Uterus (tissue), 2 donors: Measurements from ENCODE around the gene GMDS.

Source experiments
- CTCF ChIP-seq, 4 experiments: fragments of 200-600 bp in 2 of 4; fragments of 450-650 bp in 2 of 4; sonication (generic) in 2 of 4; IDR thresholded peaks; one replicate each; pipeline ENCODE4 v1.5.1; 2016 to 2019; ENCODE audit warnings: antibody characterized with exemption in 4 of 4, mild to moderate bottlenecking in 2 of 4, moderate library complexity in 1 of 4
- POLR2A ChIP-seq, 2 donors: fragments of 450-650 bp; IDR thresholded peaks; one replicate each; pipeline ENCODE4 v1.6.1; 2016; ENCODE audit warnings: antibody characterized with exemption in 2 of 2, mild to moderate bottlenecking in 1 of 2, moderate library complexity in 1 of 2

- no peak for TF ChIP-seq CTCF (IDR thresholded peaks at IDR 0.05)
- TF ChIP-seq POLR2A (IDR thresholded peaks at IDR 0.05) = no peak
These were observed 97.5 kb downstream of the GMDS start for GRCh38 chr6:2147766-2148448.
